IMR-90 (cell line): ENCODE results near the gene CACNA1F. TPM values are rescaled to one million over a fixed set of nuclear protein-coding genes. Genes with fewer than 3 reads are reported as not detected.

Source experiments
- ATAC-seq: fragments of 200-7000 bp; cut with Tn5 transposase; 2 replicates; pipeline ENCODE4 v1.9.1; 2020; ENCODE audit warnings: low read depth, mild to moderate bottlenecking, moderate library complexity
- BruUV-seq: library from RNA; stranded (reverse); fragments of 400-500 nt; replicated peaks from 2 replicates; lab custom pipeline; 2021; lab: Mats Ljungman, UMichigan
- CTCF ChIA-PET: fragments of 300-600 bp; formaldehyde crosslinking; extraction: SDS; loops from one replicate; lab custom pipeline; 2021; ENCODE audit warnings: antibody characterized with exemption; lab: Yijun Ruan, JAX
- POLR2A ChIA-PET: fragments of 300-600 bp; sonication (Branson Sonifier 250); formaldehyde crosslinking; loops from one replicate; lab custom pipeline; 2022; ENCODE audit warnings: antibody characterized with exemption; ENCODE audit not compliant: unreplicated experiment; lab: Charles Lee
- DNase-seq: peaks from one replicate; pipeline ENCODE4 v3.0.0; 2013
- H2AFZ ChIP-seq: replicated peaks from 2 replicates; pipeline ENCODE3; 2013; ENCODE audit warnings: low read length, mild to moderate bottlenecking; ENCODE audit not compliant: poor library complexity
- H2AK5ac ChIP-seq: 2 replicates; pipeline ENCODE4 v1.6.1; 2013; ENCODE audit warnings: low read depth, low read length, inconsistent platforms
- H2AK9ac ChIP-seq: replicated peaks from 2 replicates; pipeline ENCODE3; 2013; ENCODE audit warnings: mild to moderate bottlenecking, low read depth, low read length, moderate library complexity; ENCODE audit not compliant: poor library complexity
- H2BK120ac ChIP-seq: 2 replicates; pipeline ENCODE4 v1.6.1; 2013; ENCODE audit warnings: low read depth, low read length, inconsistent platforms
- H2BK15ac ChIP-seq: 3 replicates; pipeline ENCODE4 v1.6.1; 2013; ENCODE audit warnings: low read depth, low read length, inconsistent platforms
- H2BK20ac ChIP-seq: 2 replicates; pipeline ENCODE4 v1.6.1; 2013; ENCODE audit warnings: low read depth, mild to moderate bottlenecking, inconsistent platforms, low read length, moderate library complexity
- H2BK5ac ChIP-seq: 2 replicates; pipeline ENCODE4 v1.6.1; 2013; ENCODE audit warnings: mild to moderate bottlenecking, low read depth, low read length, inconsistent platforms; ENCODE audit not compliant: poor library complexity, severe bottlenecking
- H3K14ac ChIP-seq: replicated peaks from 2 replicates; pipeline ENCODE4 v1.6.1; 2013; ENCODE audit warnings: low read depth, low read length, inconsistent platforms
- H3K18ac ChIP-seq: 2 replicates; pipeline ENCODE4 v1.6.1; 2013; ENCODE audit warnings: low read depth, low read length, control low read depth
- H3K23ac ChIP-seq: 2 replicates; pipeline ENCODE4 v1.6.1; 2013; ENCODE audit warnings: low read depth, low read length, inconsistent platforms
- H3K27ac ChIP-seq: 2 replicates; pipeline ENCODE4 v1.5.1; 2013; ENCODE audit warnings: mild to moderate bottlenecking, control low read depth, low read length; ENCODE audit not compliant: insufficient read depth
- H3K27me3 ChIP-seq: 2 replicates; pipeline ENCODE4 v1.6.1; 2013; ENCODE audit warnings: low read length; ENCODE audit not compliant: control insufficient read depth, insufficient read depth
- H3K36me3 ChIP-seq: 2 replicates; pipeline ENCODE4 v1.6.1; 2013; ENCODE audit warnings: low read length, mixed read lengths; ENCODE audit not compliant: control insufficient read depth, insufficient read depth
- H3K4ac ChIP-seq: 2 replicates; pipeline ENCODE4 v1.6.1; 2013; ENCODE audit warnings: low read depth, low read length, inconsistent platforms
- H3K4me1 ChIP-seq: 2 replicates; pipeline ENCODE4 v1.6.1; 2013; ENCODE audit warnings: low read length, mixed read lengths; ENCODE audit not compliant: control insufficient read depth, insufficient read depth
- H3K4me2 ChIP-seq: 2 replicates; pipeline ENCODE4 v1.6.1; 2013; ENCODE audit warnings: low read depth, mild to moderate bottlenecking, control low read depth, low read length, moderate library complexity
- H3K4me3 ChIP-seq: 2 replicates; pipeline ENCODE4 v1.5.1; 2013; ENCODE audit warnings: low read depth, mild to moderate bottlenecking, control low read depth, low read length, moderate library complexity; ENCODE audit not compliant: insufficient read depth
- H3K56ac ChIP-seq: 2 replicates; pipeline ENCODE4 v1.6.1; 2013; ENCODE audit warnings: low read length, inconsistent platforms; ENCODE audit not compliant: insufficient read depth; ENCODE audit errors: extremely low read depth
- H3K79me1 ChIP-seq, 2 experiments: 2 replicates each; pipeline ENCODE4 v1.6.1; 2013; ENCODE audit warnings: low read length in 2 of 2, inconsistent platforms in 1 of 2, low read depth in 1 of 2
- H3K9ac ChIP-seq: 2 replicates; pipeline ENCODE4 v1.6.1; 2013; ENCODE audit warnings: low read depth, low read length, control low read depth
- H3K9me1 ChIP-seq: 2 replicates; pipeline ENCODE4 v1.6.1; 2013; ENCODE audit warnings: low read length, inconsistent platforms; ENCODE audit not compliant: insufficient read depth
- H3K9me3 ChIP-seq: 2 replicates; pipeline ENCODE4 v1.6.1; 2013; ENCODE audit warnings: low read length; ENCODE audit not compliant: control insufficient read depth, insufficient read depth
- H4K20me1 ChIP-seq: 2 replicates; pipeline ENCODE4 v1.6.1; 2013; ENCODE audit warnings: low read length, inconsistent platforms; ENCODE audit not compliant: insufficient read depth
- H4K5ac ChIP-seq: 2 replicates; pipeline ENCODE4 v1.6.1; 2013; ENCODE audit warnings: mild to moderate bottlenecking, low read depth, low read length, control low read depth
- H4K8ac ChIP-seq, 2 experiments: 2 replicates each; pipeline ENCODE4 v1.6.1; 2013; ENCODE audit warnings: low read depth in 2 of 2, low read length in 2 of 2, control low read depth in 1 of 2, inconsistent platforms in 1 of 2
- H4K91ac ChIP-seq: 2 replicates; pipeline ENCODE4 v1.6.1; 2013; ENCODE audit warnings: low read depth, low read length, inconsistent platforms; ENCODE audit not compliant: insufficient read depth
- FOS ChIP-seq: fragments of 150-350 bp; IDR thresholded peaks from 2 replicates; pipeline ENCODE4 v1.6.1; 2016; ENCODE audit warnings: low read depth, low read length
- MAFK ChIP-seq: IDR thresholded peaks from 2 replicates; pipeline ENCODE4 v1.6.1; 2012; ENCODE audit warnings: low read depth, low read length, improper control_type of control experiment
- MAZ ChIP-seq: IDR thresholded peaks from 2 replicates; pipeline ENCODE4 v1.6.1; 2012; ENCODE audit warnings: low read depth, mild to moderate bottlenecking, low read length, improper control_type of control experiment, moderate library complexity, borderline replicate concordance
- MXI1 ChIP-seq: IDR thresholded peaks from 2 replicates; pipeline ENCODE4 v1.6.1; 2012; ENCODE audit warnings: low read depth, mild to moderate bottlenecking, low read length, moderate library complexity, borderline replicate concordance
- NFE2L2 ChIP-seq: fragments of 150-350 bp; IDR thresholded peaks from 2 replicates; pipeline ENCODE4 v1.6.1; 2016; ENCODE audit warnings: low read depth, mild to moderate bottlenecking, low read length
- POLR2A ChIP-seq: IDR thresholded peaks from 2 replicates; pipeline ENCODE4 v1.6.1; 2012; ENCODE audit warnings: mild to moderate bottlenecking, low read depth, low read length
- RCOR1 ChIP-seq: IDR thresholded peaks from 2 replicates; pipeline ENCODE4 v1.6.1; 2012; ENCODE audit warnings: mild to moderate bottlenecking, low read length, improper control_type of control experiment; ENCODE audit not compliant: insufficient replicate concordance
- RFX5 ChIP-seq: IDR thresholded peaks from 2 replicates; pipeline ENCODE4 v1.8.0; 2012; ENCODE audit warnings: low read depth, mild to moderate bottlenecking, low read length, moderate library complexity
- SMC3 ChIP-seq: fragments of 150-350 bp; IDR thresholded peaks from 2 replicates; pipeline ENCODE4 v1.6.1; 2016; ENCODE audit warnings: low read depth, mild to moderate bottlenecking, antibody characterized with exemption, low read length, moderate library complexity
- WGBS, 2 experiments: methylation state at CpG; one replicate each; pipeline versions ENCODE4 v1.1.5 to v1.1.7; 2013; ENCODE audit warnings: missing lambda C conversion rate in 2 of 2; ENCODE audit not compliant: insufficient read length in 1 of 2; ENCODE audit errors: extremely low coverage in 2 of 2; 5-methylcytosine and 5-hydroxymethylcytosine counted together
- dilution Hi-C: fragments of 300-500 bp; cut with HindIII; formaldehyde crosslinking; loops from one replicate; pipeline ENCODE4 v1.14.3; 2018; ENCODE audit warnings: low sequenced_read_pairs; ENCODE audit not compliant: unreplicated experiment
- in situ Hi-C: fragments of 300-500 bp; cut with MboI; formaldehyde crosslinking; loops from 3 replicates; pipeline ENCODE4 v1.14.3; 2019; ENCODE audit warnings: low sequenced_read_pairs, inconsistent platforms, mixed read lengths
- intact Hi-C: fragments of 100-400 bp; cut with micrococcal nuclease; formaldehyde crosslinking; loops from 2 replicates; pipeline ENCODE4 v1.10.0; 2022
- polyA plus RNA-seq, 3 experiments: library from polyadenylated mRNA; depleted of rRNA; stranded (reverse); fragments of >200 nt; gene quantifications; 2 replicates each; pipeline ENCODE4 v1.2.3, GENCODE V29; 2012; ENCODE audit warnings: low replicate concordance in 1 of 3
- total RNA-seq: library from RNA; depleted of rRNA; stranded (reverse); fragments of >200 nt; gene quantifications from 2 replicates; pipeline ENCODE4 v1.2.3, GENCODE V29; 2012
- TF ChIP-seq, protein P1 (sequence below): conservative IDR thresholded peaks from 2 replicates; pipeline ENCODE4 v1.5.1; 2012; ENCODE audit warnings: mild to moderate bottlenecking, low read depth, low read length, improper control_type of control experiment
- TF ChIP-seq, protein P2 (sequence below): fragments of 150-350 bp; IDR thresholded peaks from 2 replicates; pipeline ENCODE4 v1.6.1; 2016; ENCODE audit warnings: low read depth, mild to moderate bottlenecking, low read length, moderate library complexity, borderline replicate concordance
- TF ChIP-seq, protein P3 (sequence below): fragments of 150-350 bp; IDR thresholded peaks from 2 replicates; pipeline ENCODE4 v1.6.1; 2017; ENCODE audit warnings: mild to moderate bottlenecking, antibody characterized with exemption, low read length, low read depth

CACNA1F gene
- total and polyA plus RNA-seq, 2 of the 4 experiments (the other 2 are of a cell fraction): not detected

DNA sequence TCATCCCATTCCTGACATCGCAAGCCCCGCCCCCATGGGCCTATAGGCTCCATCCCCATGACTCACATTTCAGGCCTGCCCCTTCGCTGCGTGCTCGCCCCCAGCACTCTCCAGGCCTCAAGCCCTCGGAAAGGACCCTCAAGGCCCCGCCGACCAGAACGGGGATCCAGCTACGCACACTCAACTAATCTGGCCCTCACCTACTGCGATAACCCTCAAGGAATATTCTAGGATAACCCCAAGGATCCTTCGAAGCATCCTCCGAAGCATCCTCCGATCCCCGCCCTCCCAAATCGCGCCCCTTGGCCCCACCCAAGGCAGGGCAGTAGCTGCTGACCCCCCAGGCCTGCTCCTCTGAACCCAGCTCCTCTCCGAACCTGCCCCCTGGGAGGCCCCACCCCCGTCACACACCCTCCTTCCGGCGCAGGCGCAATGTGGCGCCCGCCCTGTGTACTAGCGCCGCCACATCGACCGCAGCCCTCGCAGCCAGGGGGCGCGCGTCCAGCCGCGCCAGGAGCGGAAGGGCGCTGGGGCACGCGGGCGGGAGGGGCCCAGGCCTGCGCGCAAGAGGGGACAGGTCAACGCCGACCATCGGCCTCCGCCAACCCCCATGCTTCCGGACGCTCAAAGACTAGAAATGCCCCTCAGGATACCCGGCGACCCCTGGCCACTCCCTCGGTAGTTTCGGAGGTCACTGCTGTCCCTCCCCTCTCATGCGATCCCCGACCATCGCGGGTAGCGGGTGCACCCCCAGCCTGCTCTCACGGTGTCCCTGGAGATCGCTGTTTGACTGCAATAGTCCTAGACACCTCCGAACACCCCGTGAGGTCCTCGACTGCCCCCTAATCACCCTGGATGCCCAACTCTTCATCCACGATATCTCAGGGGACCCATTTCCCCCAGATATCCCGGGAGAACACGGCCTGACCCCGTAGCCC, 77.0 kb downstream of the CACNA1F start:
- in situ Hi-C loops (no loop called here), intact Hi-C loops (no loop called here), dilution Hi-C loops (no loop called here)
- no TSS peak for BruUV-seq
- ChIA-PET POLR2A (interaction anchor here (0.8 to 1.0 kb wide), 2 partner anchors 11 kb away, joined by 3 to 4 read pairs; no protein-coding TSS in a partner anchor), CTCF (interaction anchor here (0.6 to 0.7 kb wide), 3 partner anchors 11 to 28 kb away, joined by 3 read pairs; no protein-coding TSS in a partner anchor)
- H4K5ac ChIP-seq: peak overlapping the region; percentile 99
- H3K79me1 ChIP-seq: no peaks in the 10 kb centered on the region; a peak in 1 of 4 replicates
- peak overlapping the region; percentile 94 for H3K4me2 ChIP-seq
- no peak overlapping the region for H2BK20ac ChIP-seq
- H3K4me1 ChIP-seq: peaks cover 6% of the 10 kb centered on the region
- H2AK9ac ChIP-seq: peak overlapping the region; percentile 98
- H3K36me3 ChIP-seq: no peaks in the 10 kb centered on the region
- H3K9me1 ChIP-seq: no peaks in the 10 kb centered on the region
- peak overlapping the region; percentile 100 for H3K9ac ChIP-seq
- H2BK5ac ChIP-seq: peak overlapping the region; percentile 100
- H3K23ac ChIP-seq: peak overlapping the region; percentile 99
- peak overlapping the region; percentile 70 for H2BK120ac ChIP-seq
- ATAC-seq: peak; percentile 94
- H2BK15ac ChIP-seq: peak overlapping the region; percentile 62; the same call in 1 of the 3 replicates
- peak overlapping the region; percentile 99 for H3K4ac ChIP-seq
- H3K27ac ChIP-seq: peak overlapping the region; percentile 100
- H3K18ac ChIP-seq: peak overlapping the region; percentile 99
- peak overlapping the region; percentile 71 for H3K4me3 ChIP-seq
- 37% methylated on average over 19 of the region's 65 CpGs; no CpG with 5 or more reads in 1 of the 2 experiments for WGBS, 2 experiments
- no peaks in the 10 kb centered on the region for H4K20me1 ChIP-seq
- H4K8ac ChIP-seq: peak overlapping the region; percentile 97 to 99
- peak overlapping the region; percentile 89 for H2AK5ac ChIP-seq
- peak overlapping the region; percentile 90 for H2AFZ ChIP-seq
- no peaks in the 10 kb centered on the region for H3K9me3 ChIP-seq
- peak overlapping the region; percentile 93 for H3K14ac ChIP-seq
- peak overlapping the region; percentile 91 for H4K91ac ChIP-seq
- DNase-seq: peak; percentile 85
- no peaks in the 10 kb centered on the region; the same call in 1 of the 2 replicates for H3K27me3 ChIP-seq
- H3K56ac ChIP-seq: peak overlapping the region; percentile 94
- TF ChIP-seq MAZ (peak; percentile 78; the same call in 1 of the 2 replicates), POLR2A (peak; percentile 63; the same call in 1 of the 2 replicates), SMC3 (peak; percentile 36), MXI1 (no peak), FOS (peak; percentile 14; the same call in 1 of the 2 replicates), NFE2L2 (no peak), MAFK (no peak), RFX5 (no peak), RCOR1 (no peak)
- TF ChIP-seq, protein P1, sequence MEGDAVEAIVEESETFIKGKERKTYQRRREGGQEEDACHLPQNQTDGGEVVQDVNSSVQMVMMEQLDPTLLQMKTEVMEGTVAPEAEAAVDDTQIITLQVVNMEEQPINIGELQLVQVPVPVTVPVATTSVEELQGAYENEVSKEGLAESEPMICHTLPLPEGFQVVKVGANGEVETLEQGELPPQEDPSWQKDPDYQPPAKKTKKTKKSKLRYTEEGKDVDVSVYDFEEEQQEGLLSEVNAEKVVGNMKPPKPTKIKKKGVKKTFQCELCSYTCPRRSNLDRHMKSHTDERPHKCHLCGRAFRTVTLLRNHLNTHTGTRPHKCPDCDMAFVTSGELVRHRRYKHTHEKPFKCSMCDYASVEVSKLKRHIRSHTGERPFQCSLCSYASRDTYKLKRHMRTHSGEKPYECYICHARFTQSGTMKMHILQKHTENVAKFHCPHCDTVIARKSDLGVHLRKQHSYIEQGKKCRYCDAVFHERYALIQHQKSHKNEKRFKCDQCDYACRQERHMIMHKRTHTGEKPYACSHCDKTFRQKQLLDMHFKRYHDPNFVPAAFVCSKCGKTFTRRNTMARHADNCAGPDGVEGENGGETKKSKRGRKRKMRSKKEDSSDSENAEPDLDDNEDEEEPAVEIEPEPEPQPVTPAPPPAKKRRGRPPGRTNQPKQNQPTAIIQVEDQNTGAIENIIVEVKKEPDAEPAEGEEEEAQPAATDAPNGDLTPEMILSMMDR: peak; percentile 71
- TF ChIP-seq, protein P2, sequence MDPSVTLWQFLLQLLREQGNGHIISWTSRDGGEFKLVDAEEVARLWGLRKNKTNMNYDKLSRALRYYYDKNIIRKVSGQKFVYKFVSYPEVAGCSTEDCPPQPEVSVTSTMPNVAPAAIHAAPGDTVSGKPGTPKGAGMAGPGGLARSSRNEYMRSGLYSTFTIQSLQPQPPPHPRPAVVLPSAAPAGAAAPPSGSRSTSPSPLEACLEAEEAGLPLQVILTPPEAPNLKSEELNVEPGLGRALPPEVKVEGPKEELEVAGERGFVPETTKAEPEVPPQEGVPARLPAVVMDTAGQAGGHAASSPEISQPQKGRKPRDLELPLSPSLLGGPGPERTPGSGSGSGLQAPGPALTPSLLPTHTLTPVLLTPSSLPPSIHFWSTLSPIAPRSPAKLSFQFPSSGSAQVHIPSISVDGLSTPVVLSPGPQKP: no peak
- TF ChIP-seq, protein P3, sequence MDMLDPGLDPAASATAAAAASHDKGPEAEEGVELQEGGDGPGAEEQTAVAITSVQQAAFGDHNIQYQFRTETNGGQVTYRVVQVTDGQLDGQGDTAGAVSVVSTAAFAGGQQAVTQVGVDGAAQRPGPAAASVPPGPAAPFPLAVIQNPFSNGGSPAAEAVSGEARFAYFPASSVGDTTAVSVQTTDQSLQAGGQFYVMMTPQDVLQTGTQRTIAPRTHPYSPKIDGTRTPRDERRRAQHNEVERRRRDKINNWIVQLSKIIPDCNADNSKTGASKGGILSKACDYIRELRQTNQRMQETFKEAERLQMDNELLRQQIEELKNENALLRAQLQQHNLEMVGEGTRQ: no peak
